ENCODE results near the gene ZNF385C.

The ZNF385C gene

GRCh38 chr17:41989702-41990419, 108.4 kb downstream of the ZNF385C start:
- DNase-seq (ENCODE audit: low read depth, low spot score): no peak

DNA sequence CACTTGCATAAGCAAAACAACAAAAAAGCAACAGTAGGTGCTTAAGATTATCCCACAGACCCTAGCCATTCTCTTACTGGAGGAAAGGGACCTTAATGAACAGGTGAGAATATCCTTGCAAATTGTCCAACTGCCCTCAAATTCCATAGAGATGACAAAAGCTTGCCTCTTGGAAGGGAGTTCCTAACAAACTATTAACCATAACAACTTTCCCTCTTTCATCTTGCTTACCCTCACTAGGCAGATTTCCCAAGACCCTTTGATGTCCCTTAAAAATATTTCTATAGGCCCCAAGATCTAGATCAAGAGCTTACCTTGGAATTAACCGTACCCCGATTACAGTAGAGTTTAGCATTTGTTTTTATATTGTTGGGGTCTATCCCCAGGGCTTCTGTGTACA, 109.9 kb downstream of the ZNF385C start:
- DNase-seq (ENCODE audit: low read depth, low spot score): no peak

- DNase-seq (ENCODE audit: low read depth, low spot score): peak; percentile 25
Measured at GRCh38 chr17:41987642-41988041, 110.6 kb downstream of the ZNF385C start.

GRCh38 chr17:41986634-41987033, 111.6 kb downstream of the ZNF385C start:
- DNase-seq (ENCODE audit: low read depth, low spot score): no peak

- DNase-seq (ENCODE audit: low read depth, low spot score): no peak
Measured at GRCh38 chr17:41985919-41986318, 112.4 kb downstream of the ZNF385C start.

- DNase-seq (ENCODE audit: low read depth, low spot score): no peak
Measured at GRCh38 chr17:41984454-41984853, 113.8 kb downstream of the ZNF385C start.

- peak; percentile 47 for DNase-seq (ENCODE audit: low read depth, low spot score)
Measured at GRCh38 chr17:41982026-41982760, 116.1 kb downstream of the ZNF385C start.

GRCh38 chr17:41977991-41978390, 120.3 kb downstream of the ZNF385C start:
- no peak for DNase-seq (ENCODE audit: low read depth, low spot score)

GRCh38 chr17:41976142-41976768, 122.0 kb downstream of the ZNF385C start:
- no peak for DNase-seq (ENCODE audit: low read depth, low spot score)
